ENCODE results near the gene TAMM41. TPM values are rescaled to one million over a fixed set of nuclear protein-coding genes. Genes with fewer than 3 reads are reported as not detected.
"Not testable (repeated sequence)": the region's sequence is repeated elsewhere in the genome, so short reads cannot be mapped to it uniquely, and the experiment has no call there.

The TAMM41 gene
- total and polyA plus RNA-seq, 2 donors (not counting 1 experiment from before 2014, with no cell fraction given): 36.1 to 52.3 TPM

DNA sequence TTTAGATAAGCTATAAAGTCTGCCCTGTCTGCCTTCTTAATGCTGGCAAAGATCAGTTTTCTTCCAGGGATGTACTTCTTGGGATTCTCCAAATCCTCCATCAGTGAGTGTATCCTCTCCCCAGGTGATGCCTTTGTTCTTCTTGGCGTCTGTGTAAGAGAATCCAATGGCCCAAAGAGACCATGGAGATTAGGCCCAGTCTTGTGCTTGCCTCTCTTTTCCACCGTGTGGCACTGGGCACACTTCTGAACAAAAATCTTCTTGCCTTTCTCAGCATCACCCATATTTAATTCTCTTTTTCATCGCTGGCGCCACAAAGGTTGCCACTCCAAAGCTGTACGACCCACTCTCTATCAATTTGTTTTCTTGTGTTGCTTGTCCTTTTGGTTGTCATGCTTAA, 32.2 kb upstream of the TAMM41 start:
- Mint-ChIP-seq H3K9me3 (ENCODE audit: insufficient read depth) (no peaks in the 10 kb centered on the region), H3K4me3 (no peak overlapping the region), H3K4me1 (no peaks in the 10 kb centered on the region), H3K27ac (no peak overlapping the region), H3K27me3 (peaks cover 13% of the 10 kb centered on the region)
- H3K36me3 ChIP-seq (replicated peaks in 1 of 2; ENCODE audit: control extremely low read depth in 1 of 2, control insufficient read depth in 1 of 2, extremely low read depth in 1 of 2, insufficient read depth in 2 of 2, low read length in 1 of 2): no peaks in the 10 kb centered on the region
- ChIA-PET POLR2A (no interaction called here), CTCF (no interaction called here)
- intact Hi-C loops (cut with micrococcal nuclease): no loop called here
- H2AFZ ChIP-seq (ENCODE audit: insufficient read depth, low read depth, low read length, poor library complexity, severe bottlenecking): no peak overlapping the region
- H3K9me3 ChIP-seq (ENCODE audit: control extremely low read depth in 1 of 3, control insufficient read depth in 2 of 3, insufficient read depth in 1 of 3, low read length in 2 of 3): peaks cover 0 to 3% (median 0%) of the 10 kb centered on the region in 3 donors
- no peaks in the 10 kb centered on the region for H3K79me2 ChIP-seq (ENCODE audit: control insufficient read depth, insufficient read depth, low read length)
- H3K27ac ChIP-seq (ENCODE audit: low read length in 2 of 2): no peak overlapping the region
- ATAC-seq (ENCODE audit: low read depth) (no peak), DNase-seq (no peak)
- no peak overlapping the region for H3K9ac ChIP-seq (ENCODE audit: low read length)
- H3K4me2 ChIP-seq (replicated peaks; ENCODE audit: low read depth, low read length, poor library complexity, severe bottlenecking): no peak overlapping the region
- no peaks in the 10 kb centered on the region for H3K4me1 ChIP-seq (ENCODE audit: control insufficient read depth in 2 of 2, insufficient read depth in 2 of 2, low read length in 2 of 2)
- no peaks in the 10 kb centered on the region for H3K27me3 ChIP-seq (replicated peaks in 1 of 4; ENCODE audit: control extremely low read depth in 1 of 4, control insufficient read depth in 3 of 4, insufficient read depth in 4 of 4, low read length in 3 of 4)
- no peak overlapping the region for H3K4me3 ChIP-seq (ENCODE audit: control extremely low read depth in 1 of 5, extremely low read depth in 1 of 5, insufficient read depth in 1 of 5, low read depth in 2 of 5, low read length in 4 of 5)
- TF ChIP-seq EZH2 (IDR thresholded peaks at IDR 0.05; ENCODE audit: borderline replicate concordance, insufficient read depth, low read depth, low read length, poor library complexity, severe bottlenecking): no peak
- TF ChIP-seq, protein P1, sequence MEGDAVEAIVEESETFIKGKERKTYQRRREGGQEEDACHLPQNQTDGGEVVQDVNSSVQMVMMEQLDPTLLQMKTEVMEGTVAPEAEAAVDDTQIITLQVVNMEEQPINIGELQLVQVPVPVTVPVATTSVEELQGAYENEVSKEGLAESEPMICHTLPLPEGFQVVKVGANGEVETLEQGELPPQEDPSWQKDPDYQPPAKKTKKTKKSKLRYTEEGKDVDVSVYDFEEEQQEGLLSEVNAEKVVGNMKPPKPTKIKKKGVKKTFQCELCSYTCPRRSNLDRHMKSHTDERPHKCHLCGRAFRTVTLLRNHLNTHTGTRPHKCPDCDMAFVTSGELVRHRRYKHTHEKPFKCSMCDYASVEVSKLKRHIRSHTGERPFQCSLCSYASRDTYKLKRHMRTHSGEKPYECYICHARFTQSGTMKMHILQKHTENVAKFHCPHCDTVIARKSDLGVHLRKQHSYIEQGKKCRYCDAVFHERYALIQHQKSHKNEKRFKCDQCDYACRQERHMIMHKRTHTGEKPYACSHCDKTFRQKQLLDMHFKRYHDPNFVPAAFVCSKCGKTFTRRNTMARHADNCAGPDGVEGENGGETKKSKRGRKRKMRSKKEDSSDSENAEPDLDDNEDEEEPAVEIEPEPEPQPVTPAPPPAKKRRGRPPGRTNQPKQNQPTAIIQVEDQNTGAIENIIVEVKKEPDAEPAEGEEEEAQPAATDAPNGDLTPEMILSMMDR (IDR thresholded peaks at IDR 0.05): no peak
- WGBS (ENCODE audit: insufficient coverage): 80% methylated on average over 2 of the region's 5 CpGs
- no peaks in the 10 kb centered on the region for H4K20me1 ChIP-seq (ENCODE audit: control insufficient read depth, insufficient read depth, low read length, poor library complexity, severe bottlenecking)

DNA sequence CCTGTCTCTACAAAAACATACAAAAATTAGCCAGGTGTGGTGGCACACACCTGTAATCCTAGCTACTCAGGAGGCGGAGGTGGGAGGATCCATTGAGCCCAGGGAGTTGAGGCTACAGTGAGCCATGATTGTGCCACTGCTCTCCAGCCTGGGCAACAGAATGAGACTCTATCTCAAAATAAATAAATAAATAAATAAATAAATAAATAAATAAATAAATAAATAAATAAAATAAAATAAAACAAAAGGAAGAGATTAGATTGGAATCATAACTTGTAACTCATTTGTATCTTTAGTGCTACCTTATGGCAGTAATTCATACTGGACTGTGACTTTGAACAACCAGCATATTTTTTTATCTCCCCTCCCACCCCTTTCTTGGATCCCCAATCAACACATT, 28.0 kb upstream of the TAMM41 start:
- CTCF ChIA-PET; H3K4me3 Mint-ChIP-seq; H2AFZ ChIP-seq (ENCODE audit: insufficient read depth, low read depth, low read length, poor library complexity, severe bottlenecking); H3K9me3 Mint-ChIP-seq (ENCODE audit: insufficient read depth); H3K36me3 ChIP-seq (replicated peaks in 1 of 2; ENCODE audit: control extremely low read depth in 1 of 2, control insufficient read depth in 1 of 2, extremely low read depth in 1 of 2, insufficient read depth in 2 of 2, low read length in 1 of 2); POLR2A ChIA-PET; DNase-seq; H3K4me3 ChIP-seq (ENCODE audit: control extremely low read depth in 1 of 5, extremely low read depth in 1 of 5, insufficient read depth in 1 of 5, low read depth in 2 of 5, low read length in 4 of 5); H3K4me2 ChIP-seq (replicated peaks; ENCODE audit: low read depth, low read length, poor library complexity, severe bottlenecking); H3K4me1 Mint-ChIP-seq; intact Hi-C loops (cut with micrococcal nuclease); H3K79me2 ChIP-seq (ENCODE audit: control insufficient read depth, insufficient read depth, low read length); H3K27ac Mint-ChIP-seq; H4K20me1 ChIP-seq (ENCODE audit: control insufficient read depth, insufficient read depth, low read length, poor library complexity, severe bottlenecking); H3K27me3 ChIP-seq (replicated peaks in 1 of 4; ENCODE audit: control extremely low read depth in 1 of 4, control insufficient read depth in 3 of 4, insufficient read depth in 4 of 4, low read length in 3 of 4); H3K27ac ChIP-seq (ENCODE audit: low read length in 2 of 2); H3K9ac ChIP-seq (ENCODE audit: low read length); H3K9me3 ChIP-seq (ENCODE audit: control extremely low read depth in 1 of 3, control insufficient read depth in 2 of 3, insufficient read depth in 1 of 3, low read length in 2 of 3); ATAC-seq (ENCODE audit: low read depth); H3K4me1 ChIP-seq (ENCODE audit: control insufficient read depth in 2 of 2, insufficient read depth in 2 of 2, low read length in 2 of 2): not testable (repeated sequence)
- no CpG with 5 or more reads among the region's 1 CpG for WGBS (ENCODE audit: insufficient coverage)
- H3K27me3 Mint-ChIP-seq: peaks cover 31% of the 10 kb centered on the region

DNA sequence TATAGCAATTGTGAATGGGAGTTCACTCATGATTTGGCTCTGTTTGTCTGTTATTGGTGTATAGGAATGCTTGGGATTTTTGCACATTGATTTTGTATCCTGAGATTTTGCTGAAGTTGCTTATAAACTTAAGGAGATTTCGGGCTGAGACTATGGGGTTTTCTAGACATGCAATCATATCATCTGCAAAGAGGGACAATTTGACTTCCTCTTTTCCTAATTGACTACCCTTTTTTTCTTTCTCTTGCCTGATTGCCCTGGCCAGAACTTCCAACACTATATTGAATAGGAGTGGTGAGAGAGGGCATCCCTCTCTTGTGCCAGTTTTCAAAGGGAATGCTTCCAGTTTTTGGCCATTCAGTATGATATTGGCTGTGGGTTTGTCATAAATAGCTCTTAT, 17.1 kb upstream of the TAMM41 start:
- DNase-seq; H3K4me3 Mint-ChIP-seq; H3K9ac ChIP-seq (ENCODE audit: low read length); H3K27ac Mint-ChIP-seq; H3K9me3 Mint-ChIP-seq (ENCODE audit: insufficient read depth); H3K79me2 ChIP-seq (ENCODE audit: control insufficient read depth, insufficient read depth, low read length); H3K9me3 ChIP-seq (ENCODE audit: control extremely low read depth in 1 of 3, control insufficient read depth in 2 of 3, insufficient read depth in 1 of 3, low read length in 2 of 3); H3K36me3 ChIP-seq (replicated peaks in 1 of 2; ENCODE audit: control extremely low read depth in 1 of 2, control insufficient read depth in 1 of 2, extremely low read depth in 1 of 2, insufficient read depth in 2 of 2, low read length in 1 of 2); H3K4me2 ChIP-seq (replicated peaks; ENCODE audit: low read depth, low read length, poor library complexity, severe bottlenecking); CTCF ChIA-PET; H2AFZ ChIP-seq (ENCODE audit: insufficient read depth, low read depth, low read length, poor library complexity, severe bottlenecking); H3K4me1 Mint-ChIP-seq; POLR2A ChIA-PET; H3K27me3 ChIP-seq (replicated peaks in 1 of 4; ENCODE audit: control extremely low read depth in 1 of 4, control insufficient read depth in 3 of 4, insufficient read depth in 4 of 4, low read length in 3 of 4); H4K20me1 ChIP-seq (ENCODE audit: control insufficient read depth, insufficient read depth, low read length, poor library complexity, severe bottlenecking); H3K4me3 ChIP-seq (ENCODE audit: control extremely low read depth in 1 of 5, extremely low read depth in 1 of 5, insufficient read depth in 1 of 5, low read depth in 2 of 5, low read length in 4 of 5); H3K4me1 ChIP-seq (ENCODE audit: control insufficient read depth in 2 of 2, insufficient read depth in 2 of 2, low read length in 2 of 2); intact Hi-C loops (cut with micrococcal nuclease); H3K27ac ChIP-seq (ENCODE audit: low read length in 2 of 2); ATAC-seq (ENCODE audit: low read depth): not testable (repeated sequence)
- WGBS (ENCODE audit: insufficient coverage): no CpG with 5 or more reads among the region's 1 CpG
- H3K27me3 Mint-ChIP-seq: peaks cover 23% of the 10 kb centered on the region

Measured in B cell (primary cell).